Measurements from ENCODE around the gene PTPN11.

The PTPN11 gene

DNA sequence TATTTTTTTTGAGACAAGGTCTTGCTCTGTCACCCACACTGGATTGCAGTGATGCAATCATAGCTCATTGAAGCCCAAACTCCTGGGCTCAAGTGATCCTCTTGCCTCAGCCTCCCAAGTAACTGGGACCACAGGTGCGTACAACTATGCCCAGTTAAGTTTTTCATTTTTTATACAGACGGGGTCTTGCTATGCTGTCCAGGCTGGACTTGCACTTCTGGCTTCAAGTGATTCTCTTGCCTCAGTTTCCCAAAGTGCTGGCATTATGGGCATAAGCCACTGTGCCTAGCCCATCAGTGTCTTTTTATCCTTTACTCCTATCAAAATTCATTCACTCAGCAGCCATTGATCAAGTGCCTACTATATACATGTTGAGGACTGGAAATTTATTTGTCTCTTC is 9.0 kb downstream of the PTPN11 start:
- no peak overlapping the region for H3K4me2 ChIP-seq (ENCODE audit: low read length)
- peaks cover 11% of the 10 kb centered on the region; the same call in 1 of the 2 replicates for H3K36me3 ChIP-seq (ENCODE audit: control insufficient read depth, low read length)
- no peak for TF ChIP-seq EZH2phosphoT487 (IDR thresholded peaks at IDR 0.05; ENCODE audit: borderline replicate concordance, low read length)
- TF ChIP-seq, protein P1, sequence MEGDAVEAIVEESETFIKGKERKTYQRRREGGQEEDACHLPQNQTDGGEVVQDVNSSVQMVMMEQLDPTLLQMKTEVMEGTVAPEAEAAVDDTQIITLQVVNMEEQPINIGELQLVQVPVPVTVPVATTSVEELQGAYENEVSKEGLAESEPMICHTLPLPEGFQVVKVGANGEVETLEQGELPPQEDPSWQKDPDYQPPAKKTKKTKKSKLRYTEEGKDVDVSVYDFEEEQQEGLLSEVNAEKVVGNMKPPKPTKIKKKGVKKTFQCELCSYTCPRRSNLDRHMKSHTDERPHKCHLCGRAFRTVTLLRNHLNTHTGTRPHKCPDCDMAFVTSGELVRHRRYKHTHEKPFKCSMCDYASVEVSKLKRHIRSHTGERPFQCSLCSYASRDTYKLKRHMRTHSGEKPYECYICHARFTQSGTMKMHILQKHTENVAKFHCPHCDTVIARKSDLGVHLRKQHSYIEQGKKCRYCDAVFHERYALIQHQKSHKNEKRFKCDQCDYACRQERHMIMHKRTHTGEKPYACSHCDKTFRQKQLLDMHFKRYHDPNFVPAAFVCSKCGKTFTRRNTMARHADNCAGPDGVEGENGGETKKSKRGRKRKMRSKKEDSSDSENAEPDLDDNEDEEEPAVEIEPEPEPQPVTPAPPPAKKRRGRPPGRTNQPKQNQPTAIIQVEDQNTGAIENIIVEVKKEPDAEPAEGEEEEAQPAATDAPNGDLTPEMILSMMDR (IDR thresholded peaks at IDR 0.05; ENCODE audit: low read depth, low read length, poor library complexity, severe bottlenecking) = no peak
- no peaks in the 10 kb centered on the region for H3K9me3 ChIP-seq (ENCODE audit: control insufficient read depth, insufficient read depth, low read length)
- no peak overlapping the region for H3K27ac ChIP-seq (ENCODE audit: low read depth, low read length)
- no peak overlapping the region for H3K4me3 ChIP-seq (ENCODE audit: low read length)
- peaks cover 5% of the 10 kb centered on the region; the same call in 1 of the 2 replicates for H3K4me1 ChIP-seq (ENCODE audit: control insufficient read depth, low read length)
- H3K79me2 ChIP-seq (ENCODE audit: control insufficient read depth, low read length) = peaks cover 91% of the 10 kb centered on the region
- H3F3A ChIP-seq (ENCODE audit: control insufficient read depth, insufficient read depth) = no peaks in the 10 kb centered on the region
- H3K27me3 ChIP-seq (ENCODE audit: control insufficient read depth, low read length) = no peaks in the 10 kb centered on the region
- H4K20me1 ChIP-seq (ENCODE audit: control insufficient read depth, insufficient read depth, low read depth, low read length) = peaks cover 4% of the 10 kb centered on the region; the same call in 1 of the 2 replicates
- H3K9me2 ChIP-seq (replicated peaks; ENCODE audit: control insufficient read depth, low read length) = no peaks in the 10 kb centered on the region

DNA sequence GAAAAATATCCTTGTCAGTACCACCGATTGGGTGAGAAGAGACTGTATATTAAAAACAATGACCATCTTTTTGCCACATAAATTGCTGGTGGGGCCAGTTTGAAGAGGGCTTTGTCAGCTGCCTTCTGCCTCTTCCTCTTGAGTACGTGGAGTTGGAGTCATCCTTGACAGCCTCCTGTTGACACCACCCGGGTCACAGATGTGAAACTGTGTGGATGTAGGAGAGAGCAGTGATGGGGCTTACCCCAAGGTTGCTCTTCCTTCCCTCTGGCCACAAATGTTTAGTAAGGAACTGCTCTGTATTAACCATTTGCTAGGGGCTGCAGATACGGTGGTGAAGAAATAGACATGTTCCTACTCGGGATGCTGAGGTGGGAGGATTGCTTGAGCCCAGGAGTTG is 12.2 kb downstream of the PTPN11 start:
- Histone ChIP-seq H3K79me2 (ENCODE audit: control insufficient read depth, low read length) (peaks cover 89% of the 10 kb centered on the region), H3K9me3 (ENCODE audit: control insufficient read depth, insufficient read depth, low read length) (no peaks in the 10 kb centered on the region), H3K9me2 (replicated peaks; ENCODE audit: control insufficient read depth, low read length) (no peaks in the 10 kb centered on the region), H3K36me3 (ENCODE audit: control insufficient read depth, low read length) (peaks cover 4% of the 10 kb centered on the region; the same call in 1 of the 2 replicates), H3K4me2 (ENCODE audit: low read length) (no peak overlapping the region), H3F3A (ENCODE audit: control insufficient read depth, insufficient read depth) (0 out of 2 replicates have a peak, but pooled peaks cover under 1% of the 10 kb centered on the region), H3K27me3 (ENCODE audit: control insufficient read depth, low read length) (no peaks in the 10 kb centered on the region), H3K4me3 (ENCODE audit: low read length) (no peak overlapping the region), H3K4me1 (ENCODE audit: control insufficient read depth, low read length) (no peaks in the 10 kb centered on the region), H4K20me1 (ENCODE audit: control insufficient read depth, insufficient read depth, low read depth, low read length) (no peaks in the 10 kb centered on the region; the same call in 1 of the 2 replicates), H3K27ac (ENCODE audit: low read depth, low read length) (no peak overlapping the region)
- no peak for TF ChIP-seq EZH2phosphoT487 (IDR thresholded peaks at IDR 0.05; ENCODE audit: borderline replicate concordance, low read length)
- TF ChIP-seq, protein P1 (IDR thresholded peaks at IDR 0.05; ENCODE audit: low read depth, low read length, poor library complexity, severe bottlenecking) = no peak

DNA sequence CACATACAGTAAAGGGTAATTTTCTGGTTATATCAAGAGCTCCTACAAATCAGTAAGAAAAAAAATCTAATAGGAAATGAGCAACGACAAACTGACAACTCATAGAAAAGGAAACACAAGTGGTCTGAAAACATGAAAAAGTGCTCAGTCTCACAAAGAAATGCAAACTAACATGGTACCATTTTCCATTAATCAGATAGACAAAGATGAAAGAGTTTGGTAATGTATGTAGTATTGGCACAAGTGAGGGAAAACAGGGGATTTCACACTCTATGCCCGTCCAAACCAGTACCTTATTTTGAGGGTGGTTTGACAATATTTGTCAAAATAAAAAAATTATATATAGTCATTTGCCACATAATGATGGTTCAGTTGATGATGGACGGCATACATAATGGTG is 13.2 kb downstream of the PTPN11 start:
- no peaks in the 10 kb centered on the region for H3K9me3 ChIP-seq (ENCODE audit: control insufficient read depth, insufficient read depth, low read length)
- H3K79me2 ChIP-seq (ENCODE audit: control insufficient read depth, low read length) = peaks cover 88% of the 10 kb centered on the region

More for the DNA sequence above, 13.2 kb downstream of the PTPN11 start:
- Histone ChIP-seq H4K20me1 (ENCODE audit: control insufficient read depth, insufficient read depth, low read depth, low read length) (no peaks in the 10 kb centered on the region; the same call in 1 of the 2 replicates), H3K27ac (ENCODE audit: low read depth, low read length) (no peak overlapping the region), H3K9me2 (replicated peaks; ENCODE audit: control insufficient read depth, low read length) (no peaks in the 10 kb centered on the region), H3K4me1 (ENCODE audit: control insufficient read depth, low read length) (no peaks in the 10 kb centered on the region), H3F3A (ENCODE audit: control insufficient read depth, insufficient read depth) (0 out of 2 replicates have a peak, but pooled peaks cover 2% of the 10 kb centered on the region), H3K4me3 (ENCODE audit: low read length) (no peak overlapping the region), H3K27me3 (ENCODE audit: control insufficient read depth, low read length) (no peaks in the 10 kb centered on the region), H3K4me2 (ENCODE audit: low read length) (no peak overlapping the region), H3K36me3 (ENCODE audit: control insufficient read depth, low read length) (peaks cover 4% of the 10 kb centered on the region; the same call in 1 of the 2 replicates)
- no peak for TF ChIP-seq EZH2phosphoT487 (IDR thresholded peaks at IDR 0.05; ENCODE audit: borderline replicate concordance, low read length)
- TF ChIP-seq, protein P1 (IDR thresholded peaks at IDR 0.05; ENCODE audit: low read depth, low read length, poor library complexity, severe bottlenecking) = no peak

Measured in DOHH2 (cell line).